ENCODE data around the gene KCNH3. TPM values are rescaled to one million over a fixed set of nuclear protein-coding genes. Genes with fewer than 3 reads are reported as not detected.

The KCNH3 gene
- total and polyA plus RNA-seq, 2 of the 8 experiments (the other 6 are each of a cell fraction or from before 2014, with no cell fraction given): 0.24 to 0.50 TPM

GRCh38 chr12:49556391-49557186 is 17.8 kb downstream of the KCNH3 start (continued):
- TF ChIP-seq CHD7 (IDR thresholded peaks at IDR 0.05; ENCODE audit: insufficient replicate concordance, low read length) (no peak), YY1 (IDR thresholded peaks at IDR 0.05; ENCODE audit: low read depth, low read length) (no peak), CHD2 (IDR thresholded peaks at IDR 0.05; ENCODE audit: low read length) (no peak), BACH1 (IDR thresholded peaks at IDR 0.05; ENCODE audit: low read length) (no peak), RAD21 (IDR thresholded peaks at IDR 0.05 in 1 of 2, conservative IDR thresholded peaks at IDR 0.05 in 1 of 2; ENCODE audit: low read depth in 2 of 2, low read length in 2 of 2) (no peak), SP2 (IDR thresholded peaks at IDR 0.05; ENCODE audit: low read length) (no peak)

All from H1 (cell line).